Measurements from ENCODE around the gene IPMK. TPM values are rescaled to one million over a fixed set of nuclear protein-coding genes. Genes with fewer than 3 reads are reported as not detected.

IPMK gene
- total and polyA plus RNA-seq, 9 of the 15 experiments (the other 6 are each of a cell fraction or from before 2014, with no cell fraction given): 0.98 to 4.4 (median 2.7) TPM

DNA sequence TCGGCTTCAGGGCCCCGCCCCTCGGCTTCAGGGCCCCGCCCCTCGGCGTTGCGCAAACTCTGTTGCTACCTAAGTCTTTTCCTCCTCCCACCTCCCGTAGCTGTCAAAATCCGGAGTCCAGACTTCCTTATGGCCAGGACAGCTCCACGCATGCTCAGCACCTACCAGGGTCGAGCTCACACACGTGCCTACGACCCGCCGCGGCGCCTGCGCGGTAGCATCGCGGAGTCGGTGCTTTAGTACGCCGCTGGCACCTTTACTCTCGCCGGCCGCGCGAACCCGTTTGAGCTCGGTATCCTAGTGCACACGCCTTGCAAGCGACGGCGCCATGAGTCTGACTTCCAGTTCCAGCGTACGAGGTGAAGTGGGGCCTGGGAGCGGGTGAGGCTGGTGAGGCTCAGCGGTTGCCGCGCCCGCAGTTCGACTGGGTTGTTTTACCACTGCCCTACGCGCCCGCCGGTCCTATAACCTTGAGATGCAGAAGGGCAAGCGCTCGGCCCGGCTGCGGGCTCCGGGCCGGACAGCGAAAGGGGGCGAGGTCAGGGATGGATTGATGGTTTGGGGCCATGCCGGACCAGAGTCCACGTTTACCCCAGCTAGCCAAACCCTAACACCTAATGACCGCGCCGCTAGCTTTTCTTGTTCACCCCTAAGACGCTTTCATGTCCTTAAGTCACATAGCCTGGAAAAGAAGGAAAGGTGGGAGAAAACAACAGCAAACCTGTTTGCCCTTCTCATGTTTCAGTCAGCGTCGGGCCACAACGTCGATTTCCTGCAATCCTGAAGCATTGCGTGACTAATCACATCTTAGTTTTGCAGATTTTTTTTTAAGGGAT is 1.5 kb upstream of the IPMK start, which contains the start of gene CISD1 (continued):
- TF ChIP-seq, protein P1, sequence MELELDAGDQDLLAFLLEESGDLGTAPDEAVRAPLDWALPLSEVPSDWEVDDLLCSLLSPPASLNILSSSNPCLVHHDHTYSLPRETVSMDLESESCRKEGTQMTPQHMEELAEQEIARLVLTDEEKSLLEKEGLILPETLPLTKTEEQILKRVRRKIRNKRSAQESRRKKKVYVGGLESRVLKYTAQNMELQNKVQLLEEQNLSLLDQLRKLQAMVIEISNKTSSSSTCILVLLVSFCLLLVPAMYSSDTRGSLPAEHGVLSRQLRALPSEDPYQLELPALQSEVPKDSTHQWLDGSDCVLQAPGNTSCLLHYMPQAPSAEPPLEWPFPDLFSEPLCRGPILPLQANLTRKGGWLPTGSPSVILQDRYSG (tag; conservative IDR thresholded peaks at IDR 0.05; ENCODE audit: low read depth): no peak
- peak; percentile 59; the same call in 1 of the 2 replicates for TF ChIP-seq C11orf30 (IDR thresholded peaks at IDR 0.05; ENCODE audit: low read depth)
- TF ChIP-seq MTA3 (IDR thresholded peaks at IDR 0.05; ENCODE audit: borderline replicate concordance): 0 out of 2 replicates have a peak, but pooled peaks have one; percentile 18
- no peak for TF ChIP-seq ZFPM2 (CRISPR knock-in tag; IDR thresholded peaks at IDR 0.05)
- no peak; the same call in 1 of the 2 replicates for TF ChIP-seq MIER1 (IDR thresholded peaks at IDR 0.05; ENCODE audit: low read depth)
- TF ChIP-seq ZNF507 (tag; conservative IDR thresholded peaks at IDR 0.05): no peak
- TF ChIP-seq CAMTA2 (CRISPR knock-in tag; conservative IDR thresholded peaks at IDR 0.05): no peak
- TF ChIP-seq POLR2H (tag; IDR thresholded peaks at IDR 0.05; ENCODE audit: low read depth): peak; percentile 18; the same call in 1 of the 2 replicates
- no peak for TF ChIP-seq GTF2E2 (tag; IDR thresholded peaks at IDR 0.05)
- TF ChIP-seq MCM7 (IDR thresholded peaks at IDR 0.05): no peak
- peak in 1 of 2 experiments; percentile 54; a peak in 1 of 3 replicates for TF ChIP-seq CBX3 (IDR thresholded peaks at IDR 0.05; ENCODE audit: borderline replicate concordance in 1 of 2, low read length in 2 of 2)
- TF ChIP-seq, protein P2, sequence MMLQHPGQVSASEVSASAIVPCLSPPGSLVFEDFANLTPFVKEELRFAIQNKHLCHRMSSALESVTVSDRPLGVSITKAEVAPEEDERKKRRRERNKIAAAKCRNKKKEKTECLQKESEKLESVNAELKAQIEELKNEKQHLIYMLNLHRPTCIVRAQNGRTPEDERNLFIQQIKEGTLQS (IDR thresholded peaks at IDR 0.05): peak; percentile 34
- TF ChIP-seq, protein P2 (CRISPR knock-in tag; conservative IDR thresholded peaks at IDR 0.05): no peak
- TF ChIP-seq, protein P3, sequence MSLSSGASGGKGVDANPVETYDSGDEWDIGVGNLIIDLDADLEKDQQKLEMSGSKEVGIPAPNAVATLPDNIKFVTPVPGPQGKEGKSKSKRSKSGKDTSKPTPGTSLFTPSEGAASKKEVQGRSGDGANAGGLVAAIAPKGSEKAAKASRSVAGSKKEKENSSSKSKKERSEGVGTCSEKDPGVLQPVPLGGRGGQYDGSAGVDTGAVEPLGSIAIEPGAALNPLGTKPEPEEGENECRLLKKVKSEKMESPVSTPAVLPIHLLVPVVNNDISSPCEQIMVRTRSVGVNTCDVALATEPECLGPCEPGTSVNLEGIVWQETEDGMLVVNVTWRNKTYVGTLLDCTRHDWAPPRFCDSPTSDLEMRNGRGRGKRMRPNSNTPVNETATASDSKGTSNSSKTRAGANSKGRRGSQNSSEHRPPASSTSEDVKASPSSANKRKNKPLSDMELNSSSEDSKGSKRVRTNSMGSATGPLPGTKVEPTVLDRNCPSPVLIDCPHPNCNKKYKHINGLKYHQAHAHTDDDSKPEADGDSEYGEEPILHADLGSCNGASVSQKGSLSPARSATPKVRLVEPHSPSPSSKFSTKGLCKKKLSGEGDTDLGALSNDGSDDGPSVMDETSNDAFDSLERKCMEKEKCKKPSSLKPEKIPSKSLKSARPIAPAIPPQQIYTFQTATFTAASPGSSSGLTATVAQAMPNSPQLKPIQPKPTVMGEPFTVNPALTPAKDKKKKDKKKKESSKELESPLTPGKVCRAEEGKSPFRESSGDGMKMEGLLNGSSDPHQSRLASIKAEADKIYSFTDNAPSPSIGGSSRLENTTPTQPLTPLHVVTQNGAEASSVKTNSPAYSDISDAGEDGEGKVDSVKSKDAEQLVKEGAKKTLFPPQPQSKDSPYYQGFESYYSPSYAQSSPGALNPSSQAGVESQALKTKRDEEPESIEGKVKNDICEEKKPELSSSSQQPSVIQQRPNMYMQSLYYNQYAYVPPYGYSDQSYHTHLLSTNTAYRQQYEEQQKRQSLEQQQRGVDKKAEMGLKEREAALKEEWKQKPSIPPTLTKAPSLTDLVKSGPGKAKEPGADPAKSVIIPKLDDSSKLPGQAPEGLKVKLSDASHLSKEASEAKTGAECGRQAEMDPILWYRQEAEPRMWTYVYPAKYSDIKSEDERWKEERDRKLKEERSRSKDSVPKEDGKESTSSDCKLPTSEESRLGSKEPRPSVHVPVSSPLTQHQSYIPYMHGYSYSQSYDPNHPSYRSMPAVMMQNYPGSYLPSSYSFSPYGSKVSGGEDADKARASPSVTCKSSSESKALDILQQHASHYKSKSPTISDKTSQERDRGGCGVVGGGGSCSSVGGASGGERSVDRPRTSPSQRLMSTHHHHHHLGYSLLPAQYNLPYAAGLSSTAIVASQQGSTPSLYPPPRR (CRISPR knock-in tag; IDR thresholded peaks at IDR 0.05; ENCODE audit: borderline replicate concordance): peak; percentile 50; the same call in 1 of the 2 replicates
- TF ChIP-seq BCOR (IDR thresholded peaks at IDR 0.05): peak; percentile 70
- TF ChIP-seq ATF1 (CRISPR knock-in tag; IDR thresholded peaks at IDR 0.05): no peak
- peak; percentile 74 for TF ChIP-seq ATF1 (tag; IDR thresholded peaks at IDR 0.05)
- TF ChIP-seq, protein P4, sequence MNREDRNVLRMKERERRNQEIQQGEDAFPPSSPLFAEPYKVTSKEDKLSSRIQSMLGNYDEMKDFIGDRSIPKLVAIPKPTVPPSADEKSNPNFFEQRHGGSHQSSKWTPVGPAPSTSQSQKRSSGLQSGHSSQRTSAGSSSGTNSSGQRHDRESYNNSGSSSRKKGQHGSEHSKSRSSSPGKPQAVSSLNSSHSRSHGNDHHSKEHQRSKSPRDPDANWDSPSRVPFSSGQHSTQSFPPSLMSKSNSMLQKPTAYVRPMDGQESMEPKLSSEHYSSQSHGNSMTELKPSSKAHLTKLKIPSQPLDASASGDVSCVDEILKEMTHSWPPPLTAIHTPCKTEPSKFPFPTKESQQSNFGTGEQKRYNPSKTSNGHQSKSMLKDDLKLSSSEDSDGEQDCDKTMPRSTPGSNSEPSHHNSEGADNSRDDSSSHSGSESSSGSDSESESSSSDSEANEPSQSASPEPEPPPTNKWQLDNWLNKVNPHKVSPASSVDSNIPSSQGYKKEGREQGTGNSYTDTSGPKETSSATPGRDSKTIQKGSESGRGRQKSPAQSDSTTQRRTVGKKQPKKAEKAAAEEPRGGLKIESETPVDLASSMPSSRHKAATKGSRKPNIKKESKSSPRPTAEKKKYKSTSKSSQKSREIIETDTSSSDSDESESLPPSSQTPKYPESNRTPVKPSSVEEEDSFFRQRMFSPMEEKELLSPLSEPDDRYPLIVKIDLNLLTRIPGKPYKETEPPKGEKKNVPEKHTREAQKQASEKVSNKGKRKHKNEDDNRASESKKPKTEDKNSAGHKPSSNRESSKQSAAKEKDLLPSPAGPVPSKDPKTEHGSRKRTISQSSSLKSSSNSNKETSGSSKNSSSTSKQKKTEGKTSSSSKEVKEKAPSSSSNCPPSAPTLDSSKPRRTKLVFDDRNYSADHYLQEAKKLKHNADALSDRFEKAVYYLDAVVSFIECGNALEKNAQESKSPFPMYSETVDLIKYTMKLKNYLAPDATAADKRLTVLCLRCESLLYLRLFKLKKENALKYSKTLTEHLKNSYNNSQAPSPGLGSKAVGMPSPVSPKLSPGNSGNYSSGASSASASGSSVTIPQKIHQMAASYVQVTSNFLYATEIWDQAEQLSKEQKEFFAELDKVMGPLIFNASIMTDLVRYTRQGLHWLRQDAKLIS (CRISPR knock-in tag; IDR thresholded peaks at IDR 0.05): no peak
